H9 (cell line): ENCODE measurements around the gene MYH15. TPM values are rescaled to one million over a fixed set of nuclear protein-coding genes. Genes with fewer than 3 reads are reported as not detected.

Experiments
- DNase-seq: peaks from one replicate; pipeline ENCODE4 v3.0.0-alpha.2; 2017
- H2AFZ ChIP-seq: one replicate; pipeline ENCODE4 v1.6.1; 2013; ENCODE audit warnings: mild to moderate bottlenecking, low read length, control low read depth, moderate library complexity
- H2AK5ac ChIP-seq: 2 replicates; pipeline ENCODE4 v1.6.1; 2013; ENCODE audit warnings: low read length, control low read depth, mixed read lengths; ENCODE audit not compliant: insufficient read length
- H2BK120ac ChIP-seq: one replicate; pipeline ENCODE4 v1.6.1; 2013; ENCODE audit warnings: low read depth, mild to moderate bottlenecking, low read length, control low read depth, inconsistent platforms; ENCODE audit not compliant: poor library complexity, severe bottlenecking
- H2BK12ac ChIP-seq: 2 replicates; pipeline ENCODE4 v1.6.1; 2013; ENCODE audit warnings: low read length, control low read depth, mixed read lengths, low read depth; ENCODE audit not compliant: insufficient read length
- H2BK15ac ChIP-seq: 2 replicates; pipeline ENCODE4 v1.6.1; 2013; ENCODE audit warnings: low read depth, low read length, control low read depth
- H2BK20ac ChIP-seq: one replicate; pipeline ENCODE4 v1.6.1; 2013; ENCODE audit warnings: low read depth, mild to moderate bottlenecking, low read length, control low read depth, inconsistent platforms; ENCODE audit not compliant: poor library complexity, severe bottlenecking
- H2BK5ac ChIP-seq: 2 replicates; pipeline ENCODE4 v1.6.1; 2013; ENCODE audit warnings: low read length, control low read depth, mixed read lengths; ENCODE audit not compliant: insufficient read length
- H3K14ac ChIP-seq: 2 replicates; pipeline ENCODE4 v1.6.1; 2013; ENCODE audit warnings: low read length, control low read depth; ENCODE audit not compliant: insufficient read depth
- H3K18ac ChIP-seq: 2 replicates; pipeline ENCODE4 v1.6.1; 2013; ENCODE audit warnings: low read depth, mild to moderate bottlenecking, mixed read lengths, low read length, control low read depth; ENCODE audit not compliant: insufficient read length
- H3K23ac ChIP-seq: 2 replicates; pipeline ENCODE4 v1.6.1; 2013; ENCODE audit warnings: low read length, control low read depth, mixed read lengths, low read depth; ENCODE audit not compliant: insufficient read length
- H3K23me2 ChIP-seq: 2 replicates; pipeline ENCODE4 v1.6.1; 2013; ENCODE audit warnings: low read depth, mild to moderate bottlenecking, mixed read lengths, low read length, control low read depth; ENCODE audit not compliant: insufficient read length, poor library complexity, severe bottlenecking
- H3K27ac ChIP-seq: 2 replicates; pipeline ENCODE4 v1.5.1; 2013; ENCODE audit warnings: low read length, control low read depth, mixed read lengths, low read depth; ENCODE audit not compliant: insufficient read length
- H3K27me3 ChIP-seq: 2 replicates; pipeline ENCODE4 v1.6.1; 2013; ENCODE audit warnings: low read length, control low read depth, inconsistent platforms; ENCODE audit not compliant: insufficient read depth
- H3K4ac ChIP-seq: 2 replicates; pipeline ENCODE4 v1.6.1; 2013; ENCODE audit warnings: low read depth, mild to moderate bottlenecking, control low read depth, inconsistent platforms, low read length, moderate library complexity
- H3K4me1 ChIP-seq: 2 replicates; pipeline ENCODE4 v1.6.1; 2013; ENCODE audit warnings: low read length, control low read depth, inconsistent platforms; ENCODE audit not compliant: insufficient read depth
- H3K4me2 ChIP-seq: 2 replicates; pipeline ENCODE4 v1.6.1; 2013; ENCODE audit warnings: low read length, control low read depth, mixed read lengths; ENCODE audit not compliant: insufficient read length, insufficient read depth
- H3K56ac ChIP-seq: 2 replicates; pipeline ENCODE4 v1.6.1; 2013; ENCODE audit warnings: low read depth, mild to moderate bottlenecking, mixed read lengths, low read length, control low read depth; ENCODE audit not compliant: insufficient read length
- H3K79me1 ChIP-seq: 2 replicates; pipeline ENCODE4 v1.6.1; 2013; ENCODE audit warnings: low read depth, mild to moderate bottlenecking, moderate library complexity, low read length, control low read depth, inconsistent platforms; ENCODE audit not compliant: insufficient read depth, poor library complexity, severe bottlenecking
- H3K79me2 ChIP-seq: 2 replicates; pipeline ENCODE4 v1.6.1; 2013; ENCODE audit warnings: low read length, control low read depth, inconsistent platforms; ENCODE audit not compliant: insufficient read depth
- H3K9ac ChIP-seq: 2 replicates; pipeline ENCODE4 v1.6.1; 2013; ENCODE audit warnings: low read length, control low read depth, mixed read lengths; ENCODE audit not compliant: insufficient read length; ENCODE audit errors: extremely low read depth
- H3K9me3 ChIP-seq: one replicate; pipeline ENCODE4 v1.6.1; 2013; ENCODE audit warnings: low read depth, low read length, inconsistent platforms; ENCODE audit not compliant: control insufficient read depth
- H3T11ph ChIP-seq: one replicate; pipeline ENCODE4 v1.6.1; 2013; ENCODE audit warnings: mild to moderate bottlenecking, low read length, control low read depth, inconsistent platforms
- H4K20me1 ChIP-seq: one replicate; pipeline ENCODE4 v1.6.1; 2013; ENCODE audit not compliant: control insufficient read depth, insufficient read length, insufficient read depth
- H4K5ac ChIP-seq: 2 replicates; pipeline ENCODE4 v1.6.1; 2013; ENCODE audit warnings: low read depth, mild to moderate bottlenecking, mixed read lengths, low read length, control low read depth; ENCODE audit not compliant: insufficient read length
- H4K8ac ChIP-seq: replicated peaks from 2 replicates; pipeline ENCODE4 v1.6.1; 2013; ENCODE audit warnings: low read length, control low read depth, mixed read lengths, low read depth; ENCODE audit not compliant: insufficient read length
- H4K91ac ChIP-seq: 2 replicates; pipeline ENCODE4 v1.6.1; 2013; ENCODE audit warnings: low read depth, mild to moderate bottlenecking, moderate library complexity, mixed read lengths, low read length, control low read depth; ENCODE audit not compliant: insufficient read length
- H3K27ac Mint-ChIP-seq, 3 experiments: 2 replicates in 2 of 3; 3 replicates in 1 of 3; pipeline ENCODE4 v1.8.0; 2020 to 2021; ENCODE audit warnings: mixed read lengths in 3 of 3, mild to moderate bottlenecking in 1 of 3, moderate library complexity in 1 of 3
- H3K27me3 Mint-ChIP-seq: 2 replicates; pipeline ENCODE4 v1.8.0; 2021; ENCODE audit warnings: low read depth, mild to moderate bottlenecking, moderate library complexity, mixed read lengths
- H3K36me3 Mint-ChIP-seq, 3 experiments: 2 replicates in 2 of 3; 3 replicates in 1 of 3; pipeline ENCODE4 v1.8.0; 2020 to 2021; ENCODE audit warnings: low read depth in 3 of 3, mixed read lengths in 3 of 3; ENCODE audit not compliant: insufficient read depth in 1 of 3
- H3K4me1 Mint-ChIP-seq, 2 experiments: 2 replicates each; pipeline ENCODE4 v1.8.0; 2020; ENCODE audit warnings: mixed read lengths in 2 of 2
- H3K4me3 Mint-ChIP-seq, 2 experiments: 2 replicates in 1 of 2; 3 replicates in 1 of 2; pipeline ENCODE4 v1.8.0; 2020 to 2021; ENCODE audit warnings: mild to moderate bottlenecking in 2 of 2, mixed read lengths in 2 of 2, moderate library complexity in 1 of 2
- H3K9me3 Mint-ChIP-seq, 2 experiments: 2 replicates in 1 of 2; 3 replicates in 1 of 2; pipeline ENCODE4 v1.8.0; 2020; ENCODE audit warnings: mild to moderate bottlenecking in 2 of 2, mixed read lengths in 2 of 2, moderate library complexity in 1 of 2
- WGBS: extraction: QIAGEN DNeasy Blood & Tissue Kit; methylation state at CpG from one replicate; pipeline ENCODE4 v1.1.7; 2013; ENCODE audit warnings: missing lambda C conversion rate, low lambda C conversion rate, mixed read lengths; ENCODE audit not compliant: insufficient read length; ENCODE audit errors: extremely low coverage; 5-methylcytosine and 5-hydroxymethylcytosine counted together
- total RNA-seq: library from RNA; stranded (reverse); gene quantifications from 2 replicates; pipeline ENCODE4 v1.2.1, GENCODE V29; 2021
- TF ChIP-seq, protein P1 (sequence below): fragments of 200-600 bp; sonication (generic); conservative IDR thresholded peaks from 3 replicates; pipeline ENCODE4 v1.8.0; 2021; ENCODE audit warnings: antibody characterized with exemption, mild to moderate bottlenecking

The MYH15 gene
- total RNA-seq, 1 experiment from 2014 or later, result 0.13 TPM

DNA sequence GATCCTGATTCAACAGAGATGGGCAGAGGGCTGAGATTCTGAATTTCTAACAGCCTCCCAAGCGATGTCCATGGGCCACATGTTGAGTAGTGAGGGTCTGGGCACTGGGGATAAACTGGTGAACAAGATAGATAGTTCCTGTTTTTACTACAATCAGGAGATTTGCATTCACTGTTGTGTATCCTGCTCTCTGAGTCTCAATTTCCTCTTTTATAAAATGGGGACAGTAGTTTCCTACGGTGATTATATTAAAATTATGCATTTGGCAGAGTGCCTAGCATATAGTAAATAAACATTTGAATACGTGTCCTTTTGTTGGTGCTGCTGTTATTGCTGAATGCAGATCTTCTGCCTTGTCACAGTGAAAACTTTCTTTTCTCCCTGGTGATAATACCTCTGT lies 102.5 kb downstream of the MYH15 start:
- Histone ChIP-seq H2BK120ac (no peak overlapping the region), H4K20me1 (no peaks in the 10 kb centered on the region), H2AFZ (no peak overlapping the region), H3K4ac (no peak overlapping the region), H3K4me2 (no peak overlapping the region), H3K23ac (no peak overlapping the region), H4K8ac (no peak overlapping the region), H3K9me3 (no peaks in the 10 kb centered on the region), H2BK12ac (no peak overlapping the region), H2BK20ac (no peak overlapping the region), H3K79me2 (no peaks in the 10 kb centered on the region), H3K27ac (no peak overlapping the region), H3K4me1 (peaks cover 2% of the 10 kb centered on the region; the same call in 1 of the 2 replicates), H3K9ac (no peak overlapping the region), H3K79me1 (no peaks in the 10 kb centered on the region), H3K56ac (no peak overlapping the region), H3K18ac (no peak overlapping the region), H4K91ac (no peak overlapping the region), H3T11ph (no peak overlapping the region), H3K27me3 (no peaks in the 10 kb centered on the region), H2AK5ac (no peak overlapping the region), H3K14ac (no peak overlapping the region), H3K23me2 (no peaks in the 10 kb centered on the region), H2BK15ac (no peak overlapping the region), H4K5ac (no peak overlapping the region), H2BK5ac (no peak overlapping the region)
- TF ChIP-seq, protein P1, sequence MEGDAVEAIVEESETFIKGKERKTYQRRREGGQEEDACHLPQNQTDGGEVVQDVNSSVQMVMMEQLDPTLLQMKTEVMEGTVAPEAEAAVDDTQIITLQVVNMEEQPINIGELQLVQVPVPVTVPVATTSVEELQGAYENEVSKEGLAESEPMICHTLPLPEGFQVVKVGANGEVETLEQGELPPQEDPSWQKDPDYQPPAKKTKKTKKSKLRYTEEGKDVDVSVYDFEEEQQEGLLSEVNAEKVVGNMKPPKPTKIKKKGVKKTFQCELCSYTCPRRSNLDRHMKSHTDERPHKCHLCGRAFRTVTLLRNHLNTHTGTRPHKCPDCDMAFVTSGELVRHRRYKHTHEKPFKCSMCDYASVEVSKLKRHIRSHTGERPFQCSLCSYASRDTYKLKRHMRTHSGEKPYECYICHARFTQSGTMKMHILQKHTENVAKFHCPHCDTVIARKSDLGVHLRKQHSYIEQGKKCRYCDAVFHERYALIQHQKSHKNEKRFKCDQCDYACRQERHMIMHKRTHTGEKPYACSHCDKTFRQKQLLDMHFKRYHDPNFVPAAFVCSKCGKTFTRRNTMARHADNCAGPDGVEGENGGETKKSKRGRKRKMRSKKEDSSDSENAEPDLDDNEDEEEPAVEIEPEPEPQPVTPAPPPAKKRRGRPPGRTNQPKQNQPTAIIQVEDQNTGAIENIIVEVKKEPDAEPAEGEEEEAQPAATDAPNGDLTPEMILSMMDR, result no peak
- no peaks in the 10 kb centered on the region; a peak in 1 of 7 replicates for H3K36me3 Mint-ChIP-seq
- WGBS, result no CpG with 5 or more reads among the region's 3 CpGs
- peaks cover 15 to 18% of the 10 kb centered on the region in 2 experiments for H3K4me1 Mint-ChIP-seq
- no peak for DNase-seq
- H3K4me3 Mint-ChIP-seq, result no peak overlapping the region
- H3K27ac Mint-ChIP-seq, result no peak overlapping the region
- H3K9me3 Mint-ChIP-seq, result no peaks in the 10 kb centered on the region; a peak in 2 of 5 replicates
- H3K27me3 Mint-ChIP-seq, result no peaks in the 10 kb centered on the region
